Activated T-helper 1 cell treated with Interleukin-2 at 50 U/mL for 16 hours (primary cell): ENCODE data around the gene WRAP73.
"Not testable (repeated sequence)": the region's sequence is repeated elsewhere in the genome, so short reads cannot be mapped to it uniquely, and the experiment has no call there.

Source experiments
- DNase-seq: peaks from one replicate; pipeline ENCODE4 v3.0.0-alpha.2; 2020; ENCODE audit warnings: low read depth

The WRAP73 gene

DNA sequence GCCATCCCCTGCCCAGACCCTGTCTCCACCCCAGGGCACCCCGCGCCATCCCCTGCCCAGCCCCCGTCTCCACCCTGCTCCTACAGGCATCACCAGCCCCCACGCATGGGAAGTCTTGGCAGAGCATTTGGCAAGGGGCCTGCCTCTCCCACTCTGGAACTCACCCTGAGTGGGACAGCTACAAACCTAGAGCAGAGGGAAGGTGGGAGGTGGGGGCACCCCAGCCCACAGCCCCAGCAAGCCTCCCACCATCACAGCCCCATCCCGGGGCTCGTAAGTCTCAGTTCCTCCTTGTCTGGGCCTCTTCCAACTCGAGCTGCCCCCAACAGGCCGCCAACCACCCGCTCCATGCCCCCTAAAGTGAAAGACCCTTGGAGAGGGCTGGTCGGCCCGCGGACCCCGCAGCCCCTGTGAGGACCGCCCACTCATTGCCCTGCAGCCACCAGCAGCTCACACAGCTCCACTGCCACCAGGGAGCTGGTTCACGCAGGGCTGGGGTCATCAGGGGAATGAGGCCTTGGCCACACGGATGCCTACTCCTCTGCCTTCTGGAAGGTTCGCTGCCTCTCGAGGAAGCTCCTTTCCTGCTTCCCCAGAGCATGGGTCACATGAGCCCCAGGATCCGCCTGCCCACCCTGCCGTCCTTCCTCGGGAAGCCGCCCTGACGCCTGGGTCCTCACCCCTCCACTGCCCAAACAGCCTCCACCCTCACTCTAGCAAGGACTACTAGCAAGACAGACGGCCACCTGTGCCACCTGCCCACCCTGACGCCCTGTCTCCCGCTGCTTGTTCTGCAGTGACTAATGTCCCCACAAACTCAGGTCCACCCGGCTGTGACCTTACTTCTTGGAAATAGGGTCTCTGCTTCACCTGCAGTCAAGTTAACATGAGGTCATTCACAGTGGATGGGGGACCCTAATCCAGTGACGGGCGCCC lies 53.0 kb downstream of the WRAP73 start:
- no peak for DNase-seq

DNA sequence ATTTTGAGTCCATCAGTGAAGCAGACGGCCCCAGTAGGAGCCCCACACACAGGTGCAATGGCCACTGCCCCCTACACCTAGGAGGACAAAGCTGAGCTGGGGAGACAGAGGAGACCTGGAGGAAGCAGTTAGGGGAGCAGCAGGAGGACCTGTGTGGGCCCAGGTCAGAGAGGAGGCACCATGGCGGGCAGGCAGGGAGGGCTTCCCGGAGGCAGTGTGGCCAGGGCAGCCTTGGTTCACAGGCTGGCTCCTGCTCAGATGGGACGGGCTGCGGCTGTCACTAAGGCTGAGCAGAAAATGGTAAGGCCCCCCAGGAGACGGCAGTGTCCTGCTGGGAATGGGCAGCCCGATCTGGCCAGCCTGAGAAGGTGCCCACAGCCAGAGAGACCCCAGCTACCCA lies 54.0 kb downstream of the WRAP73 start:
- DNase-seq: no peak

DNA sequence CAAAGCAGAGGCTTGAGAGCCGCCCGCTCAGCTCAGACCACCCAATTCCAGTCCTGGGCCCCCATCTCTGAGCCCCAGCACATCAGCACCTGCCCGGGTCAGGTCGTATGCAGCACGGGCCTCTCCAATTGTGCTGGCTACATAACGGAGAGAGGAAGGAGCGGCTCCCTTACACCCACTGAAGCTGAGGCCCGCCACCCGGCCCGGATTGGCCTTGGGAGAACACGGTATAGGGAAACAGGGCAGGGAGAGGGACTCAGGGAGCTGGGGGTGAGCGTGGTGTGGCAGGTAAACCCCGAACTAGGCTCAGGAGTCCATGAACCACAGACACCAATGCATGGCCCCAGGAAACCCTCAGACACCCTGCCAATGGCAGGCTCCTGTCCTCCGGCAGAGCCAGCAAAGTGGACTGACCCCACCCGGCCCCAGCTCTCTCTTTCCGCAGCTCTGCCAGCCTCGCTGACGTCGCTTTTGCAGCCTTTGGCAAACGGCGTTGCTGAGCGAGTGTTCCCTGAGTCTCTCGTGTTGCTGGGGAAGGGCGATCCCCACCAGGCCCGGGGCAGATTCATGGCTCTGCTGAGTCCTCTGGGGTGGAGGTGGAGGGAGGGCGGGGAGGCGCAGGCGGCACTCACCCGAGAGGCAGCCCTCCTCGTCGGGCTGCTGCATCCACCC lies 55.1 kb downstream of the WRAP73 start:
- DNase-seq: no peak

DNA sequence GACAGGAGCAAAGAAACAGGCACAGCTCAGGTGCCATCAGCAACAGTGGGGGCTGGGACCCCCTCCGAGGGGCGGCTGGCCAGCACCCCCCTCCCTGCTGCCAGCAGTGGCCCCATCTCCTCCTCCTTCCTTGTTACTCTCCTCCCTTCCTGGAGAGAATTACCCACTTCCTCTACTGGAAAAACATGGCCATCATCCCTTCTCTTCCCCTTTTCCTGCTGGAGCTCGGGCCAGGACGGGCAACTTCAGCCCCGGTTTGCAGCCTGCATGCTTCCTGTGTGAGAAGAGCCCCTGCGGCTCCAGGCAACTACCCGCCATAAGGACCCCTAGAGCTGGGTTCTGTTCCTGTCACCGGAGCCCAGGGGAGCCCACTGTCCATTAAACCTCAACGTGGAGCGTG lies 56.2 kb downstream of the WRAP73 start:
- DNase-seq: no peak

DNA sequence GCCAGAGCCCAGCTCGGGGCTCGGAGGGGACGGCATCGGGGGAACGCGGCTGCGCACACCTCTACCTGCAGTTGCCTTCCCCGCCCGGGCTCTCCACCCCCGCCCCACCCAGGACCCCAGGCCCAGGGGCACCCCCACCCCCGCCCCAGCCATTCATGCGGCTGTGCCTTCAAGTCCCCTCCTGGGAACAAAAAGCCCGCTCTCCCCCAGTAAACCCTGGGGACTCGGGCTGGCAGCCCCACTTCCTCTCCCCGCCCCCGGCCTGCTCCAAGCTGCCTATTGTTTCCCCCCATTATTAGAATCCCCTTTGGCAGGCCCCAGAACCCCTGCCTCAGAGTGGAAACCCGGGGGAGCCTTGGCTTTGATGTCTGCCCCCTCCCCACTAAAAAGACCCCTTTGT lies 56.6 kb downstream of the WRAP73 start:
- DNase-seq: no peak

DNA sequence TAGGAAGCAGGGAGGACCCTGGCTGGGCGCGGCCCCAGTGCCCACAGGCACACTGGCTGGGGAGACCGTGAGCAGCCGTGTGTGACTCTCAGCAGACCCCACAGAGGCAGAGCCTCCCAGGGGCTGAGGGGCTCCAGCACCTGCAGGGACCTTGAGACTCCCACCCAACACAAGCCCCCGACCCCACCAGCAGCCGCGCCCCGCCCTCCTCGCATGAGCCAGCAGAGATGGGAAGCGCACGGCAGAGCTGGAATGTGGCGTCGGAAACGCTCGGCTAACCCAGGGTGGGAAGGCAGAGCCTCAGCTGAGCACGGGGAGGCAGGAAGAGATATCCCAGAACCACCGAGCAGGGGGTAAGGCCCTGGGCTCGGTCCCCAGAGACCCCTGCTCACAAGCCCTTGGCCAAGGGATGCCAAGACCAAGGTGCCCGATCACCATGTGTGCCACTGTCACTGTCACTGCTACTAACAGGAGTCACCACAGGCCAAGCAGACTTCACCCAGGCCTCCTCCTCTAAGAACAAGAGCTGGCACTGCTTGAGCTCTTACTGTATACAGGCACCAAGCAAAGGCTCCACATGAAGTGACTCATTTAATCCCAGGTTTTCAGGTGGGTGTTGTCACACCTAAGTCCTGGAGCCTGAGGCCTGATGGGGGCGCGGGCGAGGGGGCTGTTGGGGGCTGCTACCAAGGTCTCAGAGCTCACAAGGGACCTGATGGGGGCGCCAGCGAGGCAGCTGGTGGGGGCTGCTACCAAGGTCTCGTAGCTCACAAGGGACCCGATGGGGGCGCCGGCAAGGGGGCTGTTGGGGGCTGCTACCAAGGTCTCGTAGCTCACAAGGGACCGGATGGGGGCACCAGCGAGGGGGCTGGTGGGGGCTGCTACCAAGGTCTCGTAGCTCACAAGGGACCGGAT lies 58.7 kb downstream of the WRAP73 start:
- no peak for DNase-seq

DNA sequence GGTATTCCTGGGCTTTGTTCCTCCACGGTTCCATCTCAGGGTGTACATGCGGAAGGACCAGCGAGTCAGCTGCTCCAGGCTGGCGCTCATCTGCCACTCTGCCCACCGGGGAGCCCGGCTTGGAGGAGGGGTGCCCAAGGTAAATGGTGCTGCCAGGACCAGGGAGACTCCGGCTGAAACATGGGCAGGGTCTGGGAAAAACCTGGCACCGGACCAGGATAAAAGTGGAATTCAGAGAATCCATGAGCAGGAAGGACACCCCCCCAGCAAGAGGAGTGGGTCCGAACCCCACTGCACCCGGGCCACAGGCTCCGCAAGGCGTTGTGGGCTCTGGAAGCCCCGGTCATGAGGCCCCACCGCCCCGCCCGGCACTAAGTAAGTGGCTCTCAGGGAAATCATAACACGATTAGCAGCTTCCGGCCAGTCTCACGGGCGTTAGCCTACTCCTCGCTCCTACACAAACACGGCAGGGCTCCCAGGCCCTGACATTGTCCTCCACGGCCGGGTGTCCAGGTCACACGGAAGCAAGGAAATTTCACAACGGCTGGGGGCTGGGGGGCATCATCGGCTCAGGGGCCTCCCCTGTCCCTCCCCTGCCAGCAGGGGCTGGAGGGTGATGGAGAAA lies 59.7 kb downstream of the WRAP73 start:
- DNase-seq: no peak

DNA sequence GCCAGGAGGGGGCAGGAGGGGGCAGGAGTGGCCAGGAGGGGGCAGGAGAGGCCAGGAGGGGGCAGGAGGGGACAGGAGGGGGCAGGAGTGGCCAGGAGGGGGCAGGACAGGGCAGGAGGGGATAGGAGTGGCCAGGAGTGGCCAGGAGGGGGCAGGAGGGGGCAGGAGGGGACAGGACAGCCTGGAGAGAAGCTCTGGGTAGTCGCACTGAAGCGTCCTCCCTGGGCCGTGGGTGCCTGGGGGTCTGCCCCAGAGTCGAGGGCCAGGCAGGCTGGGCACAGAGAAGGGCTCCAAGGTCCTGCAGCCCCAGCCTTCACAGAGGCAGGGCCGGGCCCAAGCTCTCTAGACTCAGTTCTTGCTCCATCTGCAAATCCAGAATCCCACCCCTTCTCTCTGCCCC lies 61.5 kb downstream of the WRAP73 start:
- DNase-seq: no peak

DNA sequence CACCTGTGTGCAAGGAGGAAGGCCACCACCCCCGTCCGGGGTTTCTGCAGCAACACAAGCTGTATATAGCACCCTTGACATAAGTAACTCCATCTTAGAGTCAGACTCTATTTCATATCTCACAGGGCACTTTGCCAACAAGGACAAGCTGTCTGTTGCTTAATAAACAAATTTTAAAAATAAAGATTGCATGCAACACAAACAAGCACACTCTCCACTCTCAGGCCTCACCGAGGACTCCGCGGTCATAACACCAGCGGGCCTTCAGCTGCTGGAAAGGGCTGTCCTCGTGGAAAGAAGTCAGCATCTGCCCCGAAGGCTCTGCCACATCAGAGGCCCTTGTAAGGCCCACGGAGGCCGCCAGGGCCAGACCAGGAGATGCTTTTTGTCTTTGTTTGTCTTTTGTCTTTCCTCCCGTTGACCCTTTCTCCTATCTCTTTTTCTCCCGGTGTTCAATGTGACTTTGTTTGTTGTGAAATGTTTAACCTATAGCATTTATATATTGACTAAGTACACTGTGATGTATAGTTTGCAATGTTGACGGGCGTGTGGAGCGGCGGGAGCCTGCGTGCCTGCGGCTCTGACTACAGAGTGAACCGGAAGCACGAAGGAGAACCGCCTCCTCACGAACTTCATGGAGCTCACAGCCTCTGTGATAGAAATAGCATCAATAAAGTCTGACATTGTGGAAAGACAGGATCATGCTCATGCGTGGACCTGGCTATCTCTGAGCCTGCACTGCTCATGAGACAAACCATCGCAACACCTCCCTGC lies 62.7 kb downstream of the WRAP73 start:
- DNase-seq: no peak

DNA sequence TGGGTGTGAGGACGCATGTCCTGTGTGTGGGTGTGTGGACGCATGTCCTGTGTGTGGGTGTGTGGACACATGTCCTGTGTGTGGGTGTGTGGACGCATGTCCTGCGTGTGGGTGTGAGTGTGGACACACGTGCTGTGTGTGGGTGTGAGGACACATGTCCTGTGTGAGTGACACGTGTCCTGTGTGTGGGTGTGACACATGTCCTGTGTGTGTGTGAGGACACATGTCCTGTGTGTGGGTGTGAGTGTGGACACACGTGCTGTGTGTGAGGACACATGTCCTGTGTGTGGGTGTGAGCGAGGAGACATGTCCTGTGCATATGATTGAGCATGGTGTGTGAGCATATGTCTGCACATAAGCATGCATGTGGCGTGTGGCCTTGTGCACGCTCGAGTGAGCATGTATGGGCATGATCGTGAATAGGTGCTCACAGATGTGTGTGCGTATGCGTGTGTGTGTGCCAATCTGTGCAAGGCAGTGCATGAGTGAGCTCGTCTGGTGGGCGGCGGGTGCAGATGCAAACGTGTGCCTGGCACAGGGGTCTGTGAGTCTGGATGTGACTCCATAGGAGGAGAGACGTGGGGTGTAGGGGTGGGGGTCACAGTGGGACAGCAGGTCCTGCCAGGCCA lies 63.8 kb downstream of the WRAP73 start:
- no peak for DNase-seq

DNA sequence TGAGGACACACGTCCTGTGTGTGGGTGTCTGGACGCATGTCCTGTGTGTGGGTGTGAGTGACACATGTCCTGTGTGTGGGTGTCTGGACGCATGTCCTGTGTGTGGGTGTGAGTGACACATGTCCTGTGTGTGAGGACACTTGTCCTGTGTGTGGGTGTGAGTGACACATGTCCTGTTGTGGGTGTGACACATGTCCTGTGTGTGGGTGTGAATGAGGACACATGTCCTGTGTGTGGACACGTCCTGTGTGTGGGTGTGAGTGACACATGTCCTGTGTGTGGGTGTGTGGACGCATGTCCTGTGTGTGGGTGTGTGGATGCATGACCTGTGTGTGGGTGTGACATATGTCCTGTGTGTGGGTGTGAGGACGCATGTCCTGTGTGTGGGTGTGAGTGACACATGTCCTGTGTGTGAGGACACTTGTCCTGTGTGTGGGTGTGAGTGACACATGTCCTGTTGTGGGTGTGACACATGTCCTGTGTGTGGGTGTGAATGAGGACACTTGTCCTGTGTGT lies 64.5 kb downstream of the WRAP73 start:
- not testable (repeated sequence) for DNase-seq

DNA sequence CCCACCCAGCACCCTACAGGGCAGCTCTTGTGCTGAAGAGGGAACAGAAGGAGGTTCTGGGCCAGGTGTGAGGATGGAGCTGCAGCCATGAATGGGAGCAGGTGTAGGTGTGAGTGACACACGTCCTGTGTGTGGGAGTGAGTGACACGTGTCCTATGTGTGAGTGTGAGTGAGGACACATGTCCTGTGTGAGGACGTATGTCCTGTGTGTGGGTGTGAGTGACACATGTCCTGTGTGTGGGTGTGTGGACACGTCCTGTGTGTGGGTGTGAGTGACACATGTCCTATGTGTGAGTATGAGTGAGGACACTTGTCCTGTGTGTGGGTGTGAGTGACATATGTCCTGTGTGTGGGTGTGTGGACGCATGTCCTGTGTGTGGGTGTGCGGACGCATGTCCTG lies 65.0 kb downstream of the WRAP73 start:
- DNase-seq: no peak

DNA sequence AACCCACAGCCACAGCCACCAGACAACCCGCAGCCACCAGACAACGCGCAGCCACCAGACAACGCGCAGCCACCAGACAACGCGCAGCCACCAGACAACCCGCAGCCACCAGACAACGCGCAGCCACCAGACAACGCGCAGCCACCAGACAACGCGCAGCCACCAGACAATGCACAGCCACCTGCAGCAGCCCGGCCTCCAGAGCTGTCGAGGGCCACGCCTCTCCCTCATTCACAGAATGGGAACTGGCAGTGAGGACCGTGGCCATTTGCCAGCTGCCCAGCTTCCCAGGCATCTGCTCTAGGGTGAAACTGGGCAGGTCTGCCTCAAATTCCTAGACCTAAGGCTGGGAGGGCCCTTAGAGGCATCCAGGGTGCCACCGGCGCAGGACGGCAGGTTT lies 66.2 kb downstream of the WRAP73 start:
- DNase-seq: not testable (repeated sequence)

DNA sequence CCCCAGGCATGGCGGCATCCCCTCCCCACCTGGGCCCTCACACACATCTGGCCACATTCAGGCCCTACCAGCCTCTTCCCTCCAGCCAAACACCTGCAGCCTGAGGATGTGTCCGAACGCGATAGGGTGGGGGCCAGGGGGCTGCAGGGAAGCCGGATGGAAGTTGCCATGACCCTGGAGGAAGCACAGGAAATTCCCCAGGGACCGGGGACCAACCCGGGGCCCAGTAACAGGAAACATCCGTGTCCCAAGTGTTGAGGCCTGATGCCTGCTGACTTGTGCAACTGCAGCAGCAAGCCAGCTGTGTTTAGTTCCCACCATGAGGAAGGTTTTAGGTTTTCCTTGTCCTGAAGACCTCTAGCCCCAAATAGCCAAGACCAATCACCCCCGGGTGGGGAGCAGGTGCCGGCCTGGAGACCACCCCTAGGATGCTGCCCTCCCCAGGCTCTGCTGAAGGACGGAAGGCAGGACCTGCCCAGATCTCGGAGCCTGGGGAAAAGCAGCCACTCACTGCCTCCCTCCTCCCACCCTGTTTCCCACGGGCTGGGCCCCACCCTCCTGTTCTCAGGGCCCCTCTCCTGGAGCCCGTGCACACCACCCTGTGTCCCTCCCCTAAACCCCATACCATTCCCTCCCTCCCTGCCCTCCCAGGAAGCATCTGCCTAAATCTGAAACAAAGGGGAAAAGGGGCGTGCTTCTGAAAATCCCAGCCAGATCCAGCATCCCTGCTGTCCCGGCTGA lies 68.4 kb downstream of the WRAP73 start:
- no peak for DNase-seq
